HG02870 (cell line): ENCODE measurements around the gene ANAPC16.
"Not testable (repeated sequence)": the region's sequence is repeated elsewhere in the genome, so short reads cannot be mapped to it uniquely, and the experiment has no call there.

ENCODE experiments used
- ATAC-seq: cut with Tn5 transposase; IDR thresholded peaks from one replicate; pipeline ENCODE4 v1.9.1; 2021; ENCODE audit warnings: mild to moderate bottlenecking, moderate library complexity; ENCODE audit not compliant: unreplicated experiment

Gene ANAPC16

DNA sequence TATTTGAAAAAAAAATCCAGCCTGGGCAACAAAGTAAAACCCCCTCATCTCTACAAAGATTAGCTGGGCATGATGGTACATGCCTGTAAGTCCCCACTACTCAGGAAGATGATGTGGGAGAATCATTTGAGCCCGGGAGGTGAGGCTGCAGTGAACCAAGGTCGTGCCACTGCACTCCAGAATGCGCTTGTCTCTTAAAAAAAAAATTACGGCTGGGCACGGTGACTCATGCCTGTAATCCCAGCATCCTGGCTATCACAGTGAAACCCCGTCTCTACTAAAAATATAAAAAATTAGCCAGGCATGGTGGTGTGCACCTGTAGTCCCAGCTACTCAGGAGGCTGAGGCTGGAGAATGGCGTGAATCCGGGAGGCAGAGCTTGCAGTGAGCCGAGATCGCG lies 4.4 kb upstream of the ANAPC16 start:
- ATAC-seq: not testable (repeated sequence)

DNA sequence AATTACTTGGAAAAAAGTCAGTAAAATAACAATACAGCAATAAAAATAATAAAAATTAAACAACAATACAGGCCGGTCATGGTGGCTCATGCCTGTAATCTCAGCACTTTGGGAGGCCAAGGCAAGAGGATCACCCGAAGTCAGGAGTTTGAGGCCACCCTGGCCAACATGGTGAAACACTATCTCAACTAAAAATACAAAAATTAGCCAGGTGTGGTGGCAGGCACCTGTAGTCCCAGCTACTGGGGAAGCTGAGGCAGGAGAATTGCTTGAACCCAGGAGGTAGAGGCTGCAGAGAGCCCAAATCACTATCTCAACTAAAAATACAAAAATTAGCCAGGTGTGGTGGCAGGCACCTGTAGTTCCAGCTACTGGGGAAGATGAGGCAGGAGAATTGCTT lies 4.0 kb upstream of the ANAPC16 start:
- ATAC-seq: not testable (repeated sequence)

DNA sequence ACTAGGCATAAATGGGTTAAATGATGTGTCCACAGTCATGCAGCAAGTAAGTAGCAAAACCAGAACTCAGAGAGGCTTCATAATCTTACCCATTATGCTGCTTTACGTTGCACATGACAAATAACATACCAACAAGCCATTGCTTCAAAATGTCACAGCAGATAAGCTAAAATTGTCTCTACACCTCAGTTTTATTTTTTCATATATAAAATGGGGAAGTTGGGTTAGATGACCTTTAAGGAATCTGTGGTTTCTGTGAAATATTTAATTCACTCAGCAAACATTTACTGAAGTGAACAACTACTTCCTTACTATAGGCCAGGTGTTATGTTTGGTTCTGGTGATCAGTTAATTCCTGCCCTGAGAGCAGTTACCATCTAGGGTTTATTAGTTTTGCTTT lies 2.5 kb downstream of the ANAPC16 start:
- ATAC-seq: no peak

DNA sequence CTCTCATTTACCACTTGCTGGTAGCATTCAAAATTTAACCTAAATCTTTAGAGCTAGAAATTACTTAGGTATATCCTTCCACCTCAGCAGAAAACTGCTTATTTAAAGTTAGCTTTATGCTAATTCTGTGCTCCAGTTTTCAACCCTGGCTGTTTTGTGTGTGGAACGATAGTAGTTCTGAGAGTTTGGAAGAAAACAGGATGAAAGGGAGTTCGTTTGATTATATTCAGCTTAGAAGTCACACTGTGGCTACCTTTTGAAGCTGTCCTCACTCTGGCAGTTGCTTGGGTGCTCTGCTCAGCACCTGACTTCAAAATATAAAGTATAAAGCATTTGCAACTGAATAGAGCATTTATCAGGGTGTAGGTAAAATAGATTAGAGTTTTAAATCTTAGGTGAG lies 2.9 kb downstream of the ANAPC16 start:
- ATAC-seq: no peak

DNA sequence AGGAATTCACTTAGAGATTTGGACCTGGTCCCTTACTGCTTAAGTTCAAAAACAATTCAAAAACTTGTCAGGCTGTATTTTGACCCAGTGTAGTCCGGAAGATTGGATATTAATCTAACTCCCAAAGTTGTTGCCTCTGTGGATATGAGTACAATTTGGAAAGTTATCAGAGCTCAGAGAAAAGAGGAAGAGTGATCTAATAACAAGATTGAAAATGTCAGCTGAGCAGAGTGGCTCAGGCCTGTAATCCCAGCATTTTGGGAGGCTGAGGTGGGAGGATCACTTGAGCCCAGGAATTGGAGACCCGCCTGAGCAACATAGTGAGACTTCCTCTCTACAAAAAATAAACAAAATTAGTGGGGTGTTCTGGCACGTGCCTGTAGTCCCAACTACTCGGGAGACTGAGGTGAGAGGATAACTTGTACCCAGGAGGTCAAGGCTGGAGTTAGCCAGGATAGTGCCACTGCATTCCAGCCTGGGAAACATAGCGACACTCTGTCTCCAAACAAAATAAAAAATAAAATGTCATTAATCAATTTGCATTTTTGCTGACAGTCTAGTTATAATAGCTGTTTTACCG lies 3.5 kb downstream of the ANAPC16 start:
- no peak for ATAC-seq

DNA sequence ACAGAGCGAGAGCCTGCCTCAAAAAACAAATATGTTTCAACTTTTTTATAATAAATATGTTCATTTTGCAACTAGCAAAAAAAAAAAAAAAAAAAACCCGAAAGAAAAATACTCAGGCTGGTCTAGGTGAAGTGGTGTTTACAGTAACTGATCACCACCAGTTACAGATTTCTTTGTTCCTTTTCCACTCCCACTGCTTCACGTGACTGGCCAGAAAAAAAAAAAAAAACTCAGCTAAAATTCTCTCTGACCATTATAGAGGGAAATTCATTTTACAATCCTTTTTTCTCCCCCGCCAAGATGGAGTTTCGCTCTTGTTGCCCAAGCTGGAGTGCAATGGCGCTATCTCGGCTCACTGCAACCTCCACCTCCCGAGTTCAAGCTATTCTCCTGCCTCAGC lies 4.8 kb downstream of the ANAPC16 start:
- no peak for ATAC-seq

DNA sequence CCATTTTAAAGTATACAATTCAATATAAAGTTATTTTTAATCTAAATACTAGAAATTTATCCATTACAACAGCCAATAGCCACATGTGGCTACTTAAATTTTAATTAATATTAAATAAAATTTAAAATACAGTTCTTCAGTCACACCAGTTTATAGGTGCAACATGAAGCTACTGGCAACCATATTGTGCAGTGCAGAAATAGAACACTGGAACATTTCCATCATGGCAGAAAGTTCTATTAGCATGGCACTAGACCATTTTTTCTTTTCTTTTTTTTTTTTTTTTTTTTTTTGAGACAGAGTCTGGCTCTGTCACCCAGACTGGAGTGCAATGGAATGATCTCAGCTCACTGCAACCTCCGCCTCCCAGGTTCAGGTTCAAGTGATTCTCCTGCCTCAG lies 5.5 kb downstream of the ANAPC16 start:
- ATAC-seq: no peak

DNA sequence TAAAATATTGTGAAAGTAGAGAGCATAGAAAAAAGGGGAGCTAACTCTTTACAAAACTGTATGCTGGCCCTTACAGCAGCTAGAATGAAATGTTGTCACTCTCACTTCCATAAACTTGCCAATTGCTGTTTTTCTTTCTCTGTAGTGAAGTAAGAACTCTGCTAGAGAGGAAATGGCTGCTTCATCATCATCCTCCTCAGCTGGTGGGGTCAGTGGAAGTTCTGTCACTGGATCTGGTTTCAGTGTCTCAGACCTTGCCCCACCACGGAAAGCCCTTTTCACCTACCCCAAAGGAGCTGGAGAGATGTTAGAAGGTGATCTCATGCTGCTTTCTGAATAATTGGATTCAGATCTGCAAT lies 7.9 kb downstream of the ANAPC16 start:
- no peak for ATAC-seq

DNA sequence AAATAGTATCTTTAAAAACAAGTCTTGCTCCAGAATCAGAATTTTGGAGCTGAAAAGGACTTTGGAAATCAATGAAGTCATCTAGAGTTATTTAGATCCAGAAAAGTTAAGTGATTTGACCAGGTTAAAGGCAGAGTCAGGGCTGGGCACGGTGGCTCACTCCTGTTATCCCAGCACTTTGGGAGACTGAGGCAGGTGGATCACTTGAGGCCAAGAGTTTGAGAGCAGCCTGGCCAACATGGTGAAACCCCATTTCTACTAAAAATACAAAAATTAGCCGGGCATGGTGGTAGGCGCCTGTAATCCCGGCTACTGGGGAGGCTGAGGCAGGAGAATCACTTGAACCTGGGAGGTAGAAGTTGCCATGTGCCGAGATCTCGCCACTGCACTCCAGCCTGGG lies 8.4 kb downstream of the ANAPC16 start:
- ATAC-seq: not testable (repeated sequence)

DNA sequence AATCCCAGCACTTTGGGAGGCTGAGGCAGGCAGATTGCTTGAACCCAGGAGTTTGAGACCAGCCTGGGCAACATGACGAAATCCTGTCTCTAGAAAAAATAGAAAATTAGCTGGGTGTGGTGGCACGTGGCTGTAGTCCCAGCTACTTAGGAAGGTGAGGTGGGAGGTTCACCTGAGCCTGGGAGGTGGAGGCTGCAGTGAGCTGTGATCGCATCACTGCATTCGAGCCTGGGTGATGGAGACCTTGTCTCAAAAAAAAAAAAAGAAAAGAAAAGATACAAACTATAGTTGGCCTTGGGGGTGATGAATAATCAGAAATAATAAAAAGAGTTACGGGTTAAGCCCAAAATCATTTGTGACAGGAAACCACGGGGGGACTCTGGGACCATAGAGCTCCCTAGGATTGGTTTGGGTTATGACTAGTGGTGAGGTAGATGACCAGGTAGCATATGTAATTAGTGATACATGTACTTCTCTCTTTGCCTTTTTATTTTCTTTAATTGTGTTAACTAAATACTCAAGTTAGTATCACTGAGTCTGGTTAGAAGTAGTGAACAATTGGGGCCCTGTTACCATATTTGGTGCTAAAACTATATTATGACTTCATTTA lies 10.7 kb downstream of the ANAPC16 start:
- ATAC-seq: no peak

DNA sequence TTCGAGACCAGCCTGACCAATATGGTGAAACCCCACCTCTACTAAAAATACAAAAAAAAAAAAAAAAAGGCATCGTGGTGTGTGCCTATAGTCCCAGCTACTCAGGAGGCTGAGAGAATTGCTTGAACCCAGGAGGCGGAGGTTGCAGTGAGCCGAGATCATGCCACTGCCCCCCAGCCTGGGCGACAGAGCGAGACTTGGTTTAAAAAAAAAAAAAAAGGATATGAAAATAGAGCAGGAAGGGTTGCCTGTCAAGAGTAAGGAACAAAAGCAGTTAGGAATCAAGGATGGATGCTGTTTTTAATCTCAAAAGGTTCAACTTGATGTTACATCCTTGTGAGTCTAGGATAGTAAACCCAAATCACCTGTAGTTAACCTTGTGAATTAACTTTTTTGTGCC lies 12.0 kb downstream of the ANAPC16 start:
- no peak for ATAC-seq

DNA sequence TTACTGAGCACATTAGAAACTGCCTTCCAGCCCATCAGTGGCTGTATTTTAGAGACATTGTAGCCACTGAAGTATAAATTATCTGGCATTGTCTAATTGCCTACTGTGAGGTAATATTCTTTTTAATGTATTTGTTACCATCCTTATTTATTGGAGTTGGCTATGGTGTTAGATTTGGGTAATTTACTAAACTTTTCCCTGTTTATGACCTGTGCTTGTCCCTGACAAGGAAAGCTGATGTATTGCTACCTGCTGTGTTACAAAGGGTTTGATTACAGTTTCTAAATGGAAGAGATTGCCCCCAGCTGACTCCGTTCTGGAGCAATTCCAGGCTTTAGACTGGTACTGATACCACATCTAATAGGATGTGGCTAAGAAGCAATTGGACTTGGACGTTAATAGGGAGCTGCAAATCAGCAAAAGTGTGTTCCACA lies 12.5 kb downstream of the ANAPC16 start:
- ATAC-seq: no peak

DNA sequence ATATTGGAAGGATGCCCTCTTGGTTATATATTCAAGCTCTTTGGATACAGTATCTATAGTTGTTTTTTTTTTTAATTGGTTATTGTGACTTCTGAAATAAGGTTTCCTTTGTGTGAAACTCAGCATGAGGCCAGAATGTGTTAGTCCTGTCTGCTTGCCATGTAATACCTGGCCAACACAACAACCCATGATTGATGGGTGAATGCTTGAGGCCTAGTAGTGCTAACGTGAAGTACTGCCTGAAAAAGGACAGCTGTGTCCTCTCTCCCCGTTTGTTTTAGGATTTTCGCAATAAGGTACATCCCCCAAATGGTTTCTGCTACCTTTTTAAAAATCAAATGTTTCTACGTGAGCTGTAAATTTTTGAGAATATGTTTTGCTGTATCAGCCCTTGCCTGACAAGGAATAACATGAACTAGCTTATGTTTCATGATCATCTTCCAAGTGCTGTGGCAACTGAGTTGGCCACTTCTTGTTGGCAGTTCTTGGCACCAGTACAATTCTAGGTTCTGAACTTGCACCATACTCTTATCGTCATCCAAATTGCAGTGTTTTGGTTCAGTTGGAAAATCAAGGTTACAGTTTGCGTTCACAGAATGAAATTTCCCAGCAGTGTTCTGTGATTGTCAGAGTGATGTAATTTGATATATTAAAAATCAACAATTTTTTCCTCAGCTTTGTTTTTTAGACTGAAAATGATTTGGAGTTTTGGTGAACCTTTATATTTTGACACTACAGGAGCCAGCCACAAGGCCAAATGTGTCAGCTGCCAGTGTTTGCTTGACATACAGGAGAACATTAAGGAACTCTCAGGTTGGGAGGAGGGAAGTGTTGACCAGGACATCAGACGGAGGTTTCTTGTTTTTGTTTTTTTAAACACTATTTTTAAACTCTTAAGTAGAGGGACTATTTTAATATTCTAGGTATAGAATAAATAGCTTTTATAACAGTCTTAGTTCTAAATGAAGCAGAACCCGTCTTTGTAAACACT lies 13.7 kb downstream of the ANAPC16 start:
- ATAC-seq: no peak

DNA sequence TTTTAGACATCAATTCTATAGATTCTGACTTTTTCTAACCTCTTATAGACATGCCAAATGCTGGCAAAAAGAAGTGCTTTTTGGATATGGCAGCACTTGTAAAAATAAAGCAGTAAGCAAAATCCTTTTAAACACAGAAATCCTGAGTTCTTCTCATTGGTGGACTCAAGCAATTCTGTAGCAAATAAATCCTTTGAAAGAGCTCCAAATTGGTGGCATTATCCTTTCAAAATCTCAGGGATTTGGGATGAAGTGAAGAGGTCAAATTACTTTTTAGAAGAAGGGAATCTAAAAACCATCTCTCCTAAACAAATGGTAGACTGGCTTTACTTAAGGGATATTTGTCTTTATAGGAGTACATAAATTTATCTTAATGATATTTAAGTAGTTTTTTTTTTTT lies 17.8 kb downstream of the ANAPC16 start:
- ATAC-seq: no peak

DNA sequence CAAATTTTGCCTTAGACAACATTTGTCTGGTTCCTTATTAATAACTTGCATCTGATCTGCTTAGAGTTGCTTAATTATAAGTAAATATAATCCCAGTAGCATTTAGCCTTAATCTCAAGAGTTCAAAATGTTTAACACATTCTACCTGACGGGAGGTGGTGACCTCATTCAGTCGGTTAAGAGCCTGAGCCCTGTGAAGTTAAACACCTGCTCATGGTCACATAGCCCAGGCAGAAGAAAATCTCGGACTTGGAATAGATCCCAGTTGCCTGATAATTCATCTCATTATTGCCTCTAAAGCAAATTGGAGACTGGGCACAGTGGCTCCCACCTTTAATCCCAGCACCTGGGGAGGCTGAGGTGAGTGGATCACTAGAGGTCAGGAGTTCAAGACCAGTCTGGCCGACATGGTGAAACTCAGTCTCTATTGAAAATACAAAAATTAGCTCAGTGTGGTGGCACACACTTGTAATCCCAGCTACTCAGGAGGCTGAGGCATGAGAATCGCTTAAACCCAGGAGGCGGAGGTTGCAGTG lies 18.8 kb downstream of the ANAPC16 start:
- ATAC-seq: no peak

DNA sequence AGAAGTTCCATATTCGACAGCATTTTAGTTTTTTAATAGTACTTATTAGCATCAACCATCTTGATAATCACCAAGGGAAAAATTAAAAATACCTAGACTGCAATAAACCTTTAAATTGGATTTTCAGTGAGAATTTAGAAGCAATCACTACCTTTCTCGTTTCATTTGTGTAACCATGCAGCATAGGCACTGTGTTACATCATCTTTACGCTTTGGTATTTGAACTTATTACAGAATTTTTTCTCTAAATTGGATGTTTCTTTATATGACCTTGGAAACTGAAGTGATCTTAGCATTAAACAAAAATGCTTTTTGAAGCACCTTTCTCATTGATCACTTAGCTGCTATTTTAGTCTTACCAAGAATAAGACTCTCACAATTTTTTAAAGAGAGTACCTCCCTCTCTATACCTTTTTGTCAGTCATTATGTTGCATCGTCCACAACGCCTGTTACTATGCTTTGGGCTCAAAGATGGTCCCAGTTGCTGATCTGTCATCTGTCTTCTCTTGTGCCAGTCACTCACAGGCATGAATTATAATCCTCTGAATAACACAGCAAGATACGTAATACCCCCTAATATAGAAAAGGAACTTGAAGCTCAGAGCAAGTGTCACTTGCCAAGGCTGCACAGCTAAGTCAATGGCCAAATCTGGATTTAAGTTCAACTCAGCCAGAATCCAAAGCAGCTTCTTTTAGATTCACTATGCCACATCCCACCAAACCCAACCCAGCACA lies 19.9 kb downstream of the ANAPC16 start:
- ATAC-seq: no peak

DNA sequence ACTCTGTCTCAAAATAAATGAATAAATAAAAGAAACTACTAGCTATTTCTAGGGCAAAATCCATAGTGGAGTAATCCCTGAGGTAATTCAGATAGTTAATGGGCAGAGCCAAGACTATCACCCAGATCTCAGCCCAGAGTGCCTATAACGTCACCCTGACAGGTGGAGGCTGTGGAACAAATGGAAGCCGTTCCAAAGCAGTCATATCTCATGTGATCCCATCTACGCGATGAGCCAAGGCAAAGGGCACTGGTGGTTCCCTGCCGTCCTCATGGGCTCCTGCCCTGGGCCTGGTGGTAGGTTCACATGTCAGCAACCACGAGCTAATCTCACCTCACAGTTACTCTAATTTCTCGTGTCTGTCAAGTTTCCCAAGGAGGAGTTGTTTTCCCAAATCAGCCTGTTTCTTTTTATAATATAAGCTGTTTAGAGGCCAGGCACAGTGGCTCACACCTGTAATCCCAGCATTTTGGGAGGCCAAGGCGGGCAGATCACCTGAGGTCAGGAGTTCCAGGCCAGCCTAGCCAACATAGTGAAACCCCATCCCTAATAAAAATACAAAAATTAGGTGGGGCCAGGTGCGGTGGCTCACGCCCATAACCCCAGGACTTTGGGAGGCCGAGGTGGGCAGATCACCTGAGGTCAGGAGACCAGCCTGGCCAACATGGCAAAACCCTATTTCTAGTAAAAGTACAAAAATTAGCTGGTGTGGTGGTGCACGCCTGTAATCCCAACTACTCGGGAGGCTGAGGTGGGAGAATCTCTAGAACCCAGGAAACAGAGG lies 22.8 kb downstream of the ANAPC16 start:
- no peak for ATAC-seq

DNA sequence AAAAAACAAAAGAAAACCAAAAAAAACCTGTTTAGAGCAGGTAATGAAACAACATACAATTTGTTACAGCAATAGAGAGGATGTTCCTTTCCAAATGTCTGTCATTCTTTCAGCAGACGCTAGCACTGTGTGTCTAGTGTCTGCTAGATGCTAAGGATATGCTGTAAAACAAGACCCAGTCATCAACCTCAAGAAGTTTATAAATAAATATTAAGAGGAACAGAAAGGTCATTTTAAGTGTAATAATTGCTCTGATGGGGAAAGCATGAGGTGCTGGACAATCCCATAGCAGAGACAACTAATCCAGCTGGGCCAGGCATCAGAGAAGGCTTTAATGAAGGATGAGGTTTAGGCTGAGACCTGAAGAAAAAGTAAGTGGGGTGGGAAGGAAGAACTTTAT lies 23.6 kb downstream of the ANAPC16 start:
- no peak for ATAC-seq

DNA sequence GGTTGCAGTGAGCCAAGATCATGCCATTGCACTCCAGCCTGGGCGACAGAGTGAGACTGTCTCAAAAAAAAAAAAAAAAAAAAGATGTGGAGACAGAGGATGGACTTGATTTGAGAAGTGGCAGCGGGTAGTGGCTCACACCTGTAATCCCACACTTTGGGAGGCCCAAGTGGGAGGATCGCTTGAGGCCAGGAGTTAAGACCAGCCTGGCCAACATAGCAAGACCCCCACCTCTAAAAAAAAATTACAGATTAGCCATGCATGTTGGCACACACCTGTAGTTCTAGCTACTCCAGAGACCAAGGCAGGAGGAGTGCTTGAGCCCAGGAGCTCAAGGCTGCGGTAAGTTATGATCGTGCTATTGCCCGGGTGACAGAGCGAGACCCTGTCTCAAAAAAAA lies 24.6 kb downstream of the ANAPC16 start:
- no peak for ATAC-seq

DNA sequence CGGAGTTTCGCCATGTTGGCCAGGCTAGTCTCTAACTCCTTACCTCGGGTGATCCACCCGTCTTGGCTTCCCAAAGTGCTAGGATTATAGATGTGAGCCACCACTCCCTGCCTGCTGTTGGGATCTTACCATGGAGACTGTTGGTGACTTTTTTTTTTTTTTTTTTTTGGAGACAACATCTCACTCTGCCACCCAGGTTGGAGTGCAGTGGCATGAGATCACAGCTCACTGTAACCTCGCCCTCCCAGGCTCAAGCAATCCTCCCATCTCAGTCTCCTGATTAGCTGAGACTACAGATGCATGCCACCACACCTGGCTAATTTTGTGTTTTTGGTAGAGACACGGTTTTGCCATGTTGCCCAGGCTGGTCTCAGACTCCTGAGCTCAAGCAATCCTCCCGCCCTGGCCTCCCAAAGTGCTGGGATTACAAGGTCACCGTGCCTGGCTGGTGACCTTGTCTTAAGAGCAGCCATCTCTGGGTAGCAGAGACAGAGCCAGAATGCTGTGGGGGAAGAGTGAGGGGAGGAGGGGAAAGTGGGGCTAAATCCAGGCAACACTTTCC lies 26.0 kb downstream of the ANAPC16 start:
- ATAC-seq: no peak
